Activated T-cell treated with anti-CD3 and anti-CD28 coated beads, Interleukin-2, amount 50 U/mL, for 72 hours (primary cell): ENCODE measurements around the gene KRI1. TPM values are rescaled to one million over a fixed set of nuclear protein-coding genes. Genes with fewer than 3 reads are reported as not detected.

Source experiments
- ATAC-seq, 2 donors: fragments of 150-1000 bp; cut with Tn5 transposase; replicated peaks in 1 of 2; 2 replicates each; pipeline ENCODE4 v1.10.0; 2021; ENCODE audit warnings: moderate library complexity in 2 of 2, mild to moderate bottlenecking in 1 of 2
- DNase-seq, 2 donors: peaks; one replicate each; pipeline ENCODE4 v3.0.0; 2021 to 2022; ENCODE audit warnings: mixed read lengths in 1 of 2
- H3K27ac Mint-ChIP-seq: one replicate; pipeline ENCODE4 v1.8.0; 2022; ENCODE audit warnings: mild to moderate bottlenecking, moderate library complexity, mixed read lengths
- H3K27me3 Mint-ChIP-seq: one replicate; pipeline ENCODE4 v1.8.0; 2022; ENCODE audit warnings: low read depth, mixed read lengths
- H3K36me3 Mint-ChIP-seq, 2 donors: one replicate each; pipeline ENCODE4 v1.8.0; 2022; ENCODE audit warnings: mixed read lengths in 2 of 2, mild to moderate bottlenecking in 1 of 2; ENCODE audit not compliant: insufficient read depth in 2 of 2
- H3K4me1 Mint-ChIP-seq: one replicate; pipeline ENCODE4 v1.8.0; 2022; ENCODE audit warnings: low read depth, mixed read lengths
- H3K4me3 Mint-ChIP-seq, 2 donors: one replicate each; pipeline ENCODE4 v1.8.0; 2022; ENCODE audit warnings: mild to moderate bottlenecking in 2 of 2, mixed read lengths in 2 of 2, moderate library complexity in 2 of 2
- H3K9me3 Mint-ChIP-seq, 2 donors: one replicate each; pipeline ENCODE4 v1.8.0; 2022; ENCODE audit warnings: mixed read lengths in 2 of 2
- total RNA-seq, 2 donors: library from RNA; stranded (reverse); gene quantifications; one replicate each; pipeline ENCODE4 v1.2.3, GENCODE V29; 2022

The KRI1 gene
- total RNA-seq, 2 donors from 2014 or later, result 48.4 to 61.7 TPM

- ATAC-seq (peak; percentile 31 to 36), DNase-seq (no peak)
- Mint-ChIP-seq H3K36me3 (no peaks in the 10 kb centered on the region), H3K4me1 (peaks cover 31% of the 10 kb centered on the region), H3K27ac (peak overlapping the region; percentile 38), H3K4me3 (peak overlapping the region; percentile 76 to 82), H3K27me3 (peaks cover 55% of the 10 kb centered on the region), H3K9me3 (no peaks in the 10 kb centered on the region)
These were observed 47.9 kb downstream of the KRI1 start for GRCh38 chr19:10517760-10518443.

- peak within 1 kb of the TSS; percentile 76 to 82 for H3K4me3 Mint-ChIP-seq
- ATAC-seq, result peak; percentile 39 to 56
- H3K27me3 Mint-ChIP-seq, result peaks cover 60% of the 10 kb centered on the region
- no peaks in the 10 kb centered on the region for H3K9me3 Mint-ChIP-seq
- DNase-seq, result peak; percentile 25 to 38
- peaks cover 31% of the 10 kb centered on the region for H3K4me1 Mint-ChIP-seq
- H3K36me3 Mint-ChIP-seq, result no peaks in the 10 kb centered on the region
- peak within 1 kb of the TSS; percentile 38 for H3K27ac Mint-ChIP-seq
These were observed 48.5 kb downstream of the KRI1 start, which contains the start of gene S1PR5 for GRCh38 chr19:10517361-10517759. Gene S1PR5 (minus strand): TSS chr19:10517447. CDS start chr19:10515011, 2,436 bp downstream.

- Mint-ChIP-seq H3K27me3 (peaks cover 60% of the 10 kb centered on the region), H3K4me1 (peaks cover 31% of the 10 kb centered on the region), H3K9me3 (no peaks in the 10 kb centered on the region), H3K36me3 (no peaks in the 10 kb centered on the region), H3K4me3 (peak overlapping the region; percentile 61 to 68), H3K27ac (no peak overlapping the region)
- ATAC-seq (no peak), DNase-seq (no peak)
These were observed 49.0 kb downstream of the KRI1 start for GRCh38 chr19:10516671-10517286.

- H3K27ac Mint-ChIP-seq, result no peak overlapping the region
- peaks cover 60% of the 10 kb centered on the region for H3K27me3 Mint-ChIP-seq
- ATAC-seq, result peak in 1 of 2 donors; percentile 25
- H3K36me3 Mint-ChIP-seq, result no peaks in the 10 kb centered on the region
- DNase-seq, result no peak
- peak overlapping the region; percentile 2 for H3K4me3 Mint-ChIP-seq
- H3K4me1 Mint-ChIP-seq, result peaks cover 31% of the 10 kb centered on the region
- H3K9me3 Mint-ChIP-seq, result no peaks in the 10 kb centered on the region
These were observed 49.8 kb downstream of the KRI1 start for GRCh38 chr19:10516064-10516385.

- Mint-ChIP-seq H3K36me3 (no peaks in the 10 kb centered on the region), H3K4me3 (peak overlapping the region; percentile 33 to 74), H3K4me1 (peaks cover 35% of the 10 kb centered on the region), H3K27ac (no peak overlapping the region), H3K27me3 (peaks cover 53% of the 10 kb centered on the region), H3K9me3 (no peaks in the 10 kb centered on the region)
- ATAC-seq, result peak; percentile 61 to 72
- peak; percentile 47 to 55 for DNase-seq
These were observed 51.3 kb downstream of the KRI1 start for GRCh38 chr19:10514211-10515145.

GRCh38 chr19:10513223-10513622 lies 52.6 kb downstream of the KRI1 start:
- H3K9me3 Mint-ChIP-seq, result no peaks in the 10 kb centered on the region
- DNase-seq (no peak), ATAC-seq (no peak)
- peak overlapping the region in 1 of 2 donors; percentile 7 for H3K4me3 Mint-ChIP-seq
- peaks cover 39% of the 10 kb centered on the region for H3K4me1 Mint-ChIP-seq
- H3K36me3 Mint-ChIP-seq, result no peaks in the 10 kb centered on the region
- no peak overlapping the region for H3K27ac Mint-ChIP-seq
- peaks cover 40% of the 10 kb centered on the region for H3K27me3 Mint-ChIP-seq

- no peaks in the 10 kb centered on the region for H3K36me3 Mint-ChIP-seq
- peaks cover 35% of the 10 kb centered on the region for H3K4me1 Mint-ChIP-seq
- peaks cover 18% of the 10 kb centered on the region for H3K27me3 Mint-ChIP-seq
- no peak overlapping the region for H3K27ac Mint-ChIP-seq
- H3K4me3 Mint-ChIP-seq, result peak overlapping the region in 1 of 2 donors; percentile 27
- H3K9me3 Mint-ChIP-seq, result no peaks in the 10 kb centered on the region
- DNase-seq (peak; percentile 67 to 73), ATAC-seq (no peak)
These were observed 55.5 kb downstream of the KRI1 start for GRCh38 chr19:10510301-10510802.

- no peaks in the 10 kb centered on the region for H3K36me3 Mint-ChIP-seq
These were observed 57.1 kb downstream of the KRI1 start for GRCh38 chr19:10508707-10509106.

GRCh38 chr19:10508036-10508435 lies 57.8 kb downstream of the KRI1 start:
- no peak for DNase-seq
- no peak for ATAC-seq
- Mint-ChIP-seq H3K27me3 (peaks cover 7% of the 10 kb centered on the region), H3K4me1 (peaks cover 34% of the 10 kb centered on the region), H3K27ac (no peak overlapping the region), H3K36me3 (peaks cover 0 to 3% of the 10 kb centered on the region in 2 donors), H3K9me3 (no peaks in the 10 kb centered on the region), H3K4me3 (peak overlapping the region in 1 of 2 donors; percentile 58)

More at GRCh38 chr19:10508707-10509106, 57.1 kb downstream of the KRI1 start:
- Mint-ChIP-seq H3K27me3 (peaks cover 13% of the 10 kb centered on the region), H3K4me1 (peaks cover 34% of the 10 kb centered on the region), H3K27ac (peak overlapping the region; percentile 94), H3K9me3 (no peaks in the 10 kb centered on the region), H3K4me3 (peak overlapping the region; percentile 55 to 58)
- ATAC-seq (peak; percentile 82 to 90), DNase-seq (peak; percentile 43 to 78)

GRCh38 chr19:10505583-10506229 lies 60.1 kb downstream of the KRI1 start:
- peak overlapping the region; percentile 1 to 21 for H3K4me3 Mint-ChIP-seq
- ATAC-seq (peak; percentile 13 to 14), DNase-seq (peak; percentile 85 to 88)
- no peaks in the 10 kb centered on the region for H3K27me3 Mint-ChIP-seq
- H3K36me3 Mint-ChIP-seq, result peaks cover 0 to 4% of the 10 kb centered on the region in 2 donors
- H3K4me1 Mint-ChIP-seq, result peaks cover 44% of the 10 kb centered on the region
- no peaks in the 10 kb centered on the region for H3K9me3 Mint-ChIP-seq
- peak overlapping the region; percentile 17 for H3K27ac Mint-ChIP-seq
